C4-2B (cell line): ENCODE results near the gene VPS13D.

Source experiments
- ZFX ChIP-seq: fragments of 450-650 bp; IDR thresholded peaks from 2 replicates; pipeline ENCODE4 v1.6.1; 2017
- TF ChIP-seq, protein P1 (sequence below): fragments of 450-650 bp; conservative IDR thresholded peaks from 2 replicates; pipeline ENCODE4 v1.5.1; 2017; ENCODE audit warnings: mild to moderate bottlenecking

DNA sequence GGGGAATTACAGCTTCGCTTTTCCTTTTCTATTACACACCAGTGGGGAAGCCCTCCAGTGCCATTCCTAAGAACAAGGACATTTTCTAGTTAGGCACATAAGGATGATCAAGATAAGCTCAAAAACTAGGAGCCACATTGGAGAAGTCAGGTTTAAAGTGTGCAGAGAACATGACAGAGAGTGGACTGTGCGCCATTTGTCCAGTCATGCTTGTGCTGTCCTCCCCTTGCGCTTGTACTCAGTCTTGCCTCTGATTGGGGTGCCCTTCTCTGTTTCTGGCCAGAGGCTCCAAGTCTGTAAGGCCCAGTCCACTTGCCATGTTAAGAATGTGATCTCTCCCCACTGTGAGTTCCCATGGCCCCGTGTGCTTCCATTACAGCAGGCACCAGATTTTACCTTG is 198.5 kb downstream of the VPS13D start:
- TF ChIP-seq, protein P1, sequence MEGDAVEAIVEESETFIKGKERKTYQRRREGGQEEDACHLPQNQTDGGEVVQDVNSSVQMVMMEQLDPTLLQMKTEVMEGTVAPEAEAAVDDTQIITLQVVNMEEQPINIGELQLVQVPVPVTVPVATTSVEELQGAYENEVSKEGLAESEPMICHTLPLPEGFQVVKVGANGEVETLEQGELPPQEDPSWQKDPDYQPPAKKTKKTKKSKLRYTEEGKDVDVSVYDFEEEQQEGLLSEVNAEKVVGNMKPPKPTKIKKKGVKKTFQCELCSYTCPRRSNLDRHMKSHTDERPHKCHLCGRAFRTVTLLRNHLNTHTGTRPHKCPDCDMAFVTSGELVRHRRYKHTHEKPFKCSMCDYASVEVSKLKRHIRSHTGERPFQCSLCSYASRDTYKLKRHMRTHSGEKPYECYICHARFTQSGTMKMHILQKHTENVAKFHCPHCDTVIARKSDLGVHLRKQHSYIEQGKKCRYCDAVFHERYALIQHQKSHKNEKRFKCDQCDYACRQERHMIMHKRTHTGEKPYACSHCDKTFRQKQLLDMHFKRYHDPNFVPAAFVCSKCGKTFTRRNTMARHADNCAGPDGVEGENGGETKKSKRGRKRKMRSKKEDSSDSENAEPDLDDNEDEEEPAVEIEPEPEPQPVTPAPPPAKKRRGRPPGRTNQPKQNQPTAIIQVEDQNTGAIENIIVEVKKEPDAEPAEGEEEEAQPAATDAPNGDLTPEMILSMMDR: no peak
- TF ChIP-seq ZFX: no peak
